ENCODE measurements around the gene EDIL3.
A peak's percentile ranks its signal among the peaks of the same experiment; 100 is the strongest.

The EDIL3 gene

GRCh38 chr5:84149094-84149493, 235.6 kb downstream of the EDIL3 start:
- DNase-seq, result no peak

GRCh38 chr5:84148651-84149050, 236.0 kb downstream of the EDIL3 start:
- DNase-seq, result no peak

- DNase-seq, result no peak
Measured at GRCh38 chr5:84137541-84137940, 247.1 kb downstream of the EDIL3 start.

GRCh38 chr5:84131372-84131771, 253.3 kb downstream of the EDIL3 start:
- DNase-seq, result no peak

- no peak for DNase-seq
Measured at GRCh38 chr5:84130006-84130580, 254.6 kb downstream of the EDIL3 start.

GRCh38 chr5:84125216-84125615, 259.5 kb downstream of the EDIL3 start:
- no peak for DNase-seq

- DNase-seq, result no peak
Measured at GRCh38 chr5:84119252-84119651, 265.4 kb downstream of the EDIL3 start.

- DNase-seq, result no peak
Measured at GRCh38 chr5:84118551-84118950, 266.1 kb downstream of the EDIL3 start.

GRCh38 chr5:84115727-84116126, 269.0 kb downstream of the EDIL3 start:
- no peak for DNase-seq

GRCh38 chr5:84113246-84114105, 271.2 kb downstream of the EDIL3 start:
- peak; percentile 79 for DNase-seq

GRCh38 chr5:84092738-84093137, 291.9 kb downstream of the EDIL3 start:
- no peak for DNase-seq

- DNase-seq, result no peak
Measured at GRCh38 chr5:84091127-84091799, 293.4 kb downstream of the EDIL3 start.

GRCh38 chr5:84088996-84089395, 295.7 kb downstream of the EDIL3 start:
- peak; percentile 58 for DNase-seq

- DNase-seq, result no peak
Measured at GRCh38 chr5:84086511-84086910, 298.2 kb downstream of the EDIL3 start.

GRCh38 chr5:84085387-84086041, 299.2 kb downstream of the EDIL3 start:
- DNase-seq, result no peak

GRCh38 chr5:84080908-84081307, 303.8 kb downstream of the EDIL3 start:
- no peak for DNase-seq

GRCh38 chr5:84072339-84072738, 312.3 kb downstream of the EDIL3 start:
- no peak for DNase-seq

- no peak for DNase-seq
Measured at GRCh38 chr5:84069608-84070179, 315.0 kb downstream of the EDIL3 start.

GRCh38 chr5:84063041-84063440, 321.6 kb downstream of the EDIL3 start:
- no peak for DNase-seq

- no peak for DNase-seq
Measured at GRCh38 chr5:84059672-84060071, 325.0 kb downstream of the EDIL3 start.

GRCh38 chr5:84058561-84058960, 326.1 kb downstream of the EDIL3 start:
- no peak for DNase-seq

GRCh38 chr5:84057211-84057610, 327.5 kb downstream of the EDIL3 start:
- no peak for DNase-seq

- no peak for DNase-seq
Measured at GRCh38 chr5:84045964-84046363, 338.7 kb downstream of the EDIL3 start.

Measured in islet precursor cell (in vitro differentiated cells).